ENCODE measurements around the gene CHST11.

CHST11 gene

DNA sequence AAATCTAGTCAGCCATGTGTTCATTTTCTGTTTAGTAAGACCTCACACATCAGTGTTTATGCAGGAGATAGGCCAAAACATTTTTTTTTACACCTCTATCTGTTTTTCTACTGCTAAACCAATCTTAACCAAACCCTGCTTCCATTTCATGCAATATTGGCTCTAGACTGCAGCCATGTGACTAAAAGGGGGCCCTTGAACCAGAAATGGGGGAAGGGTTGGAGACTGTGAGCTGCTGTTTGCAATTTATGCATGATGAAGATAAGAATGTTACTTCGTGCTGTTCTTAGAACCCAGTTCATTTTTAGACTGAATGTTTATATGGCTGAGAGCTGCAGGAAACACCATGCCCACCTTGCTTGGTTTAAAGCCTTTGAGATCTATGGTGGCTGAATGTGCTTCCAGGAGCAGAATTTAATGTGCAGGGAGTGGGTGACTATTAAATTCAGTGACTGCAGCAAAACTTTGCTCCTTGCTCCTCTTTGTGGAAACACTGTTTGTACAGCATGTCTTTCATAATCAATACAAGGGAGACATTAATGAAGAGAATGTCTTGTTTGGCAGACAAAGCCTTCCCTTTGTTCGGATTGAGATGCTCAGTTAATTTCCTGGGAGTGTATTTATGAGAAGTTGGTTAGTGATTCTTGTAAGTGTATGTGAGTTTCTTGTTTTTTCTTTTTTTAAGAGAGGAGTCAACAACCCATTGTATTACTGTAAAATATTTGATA lies 53.6 kb downstream of the CHST11 start:
- Histone ChIP-seq H3K79me2 (ENCODE audit: insufficient read depth, low read length) (peaks cover 100% of the 10 kb centered on the region), H2AFZ (ENCODE audit: low read depth, low read length) (no peak overlapping the region), H3K27me3 (ENCODE audit: insufficient read depth, low read length, poor library complexity) (no peaks in the 10 kb centered on the region), H3K4me1 (ENCODE audit: insufficient read depth, low read length) (peaks cover 24% of the 10 kb centered on the region), H3K9ac (ENCODE audit: low read depth, low read length) (no peak overlapping the region), H4K20me1 (ENCODE audit: insufficient read depth, low read length) (peaks cover 94% of the 10 kb centered on the region), H3K27ac (ENCODE audit: low read length) (no peak overlapping the region; the same call in 1 of the 2 replicates), H3K4me2 (ENCODE audit: insufficient read depth, low read length) (no peak overlapping the region), H3K4me3 (ENCODE audit: low read depth in 1 of 2, low read length in 2 of 2) (no peak overlapping the region), H3K36me3 (ENCODE audit: insufficient read depth, low read length) (peaks cover 57% of the 10 kb centered on the region), H3K9me3 (ENCODE audit: insufficient read depth, low read length, severe bottlenecking) (no peaks in the 10 kb centered on the region)
- TF ChIP-seq, protein P1, sequence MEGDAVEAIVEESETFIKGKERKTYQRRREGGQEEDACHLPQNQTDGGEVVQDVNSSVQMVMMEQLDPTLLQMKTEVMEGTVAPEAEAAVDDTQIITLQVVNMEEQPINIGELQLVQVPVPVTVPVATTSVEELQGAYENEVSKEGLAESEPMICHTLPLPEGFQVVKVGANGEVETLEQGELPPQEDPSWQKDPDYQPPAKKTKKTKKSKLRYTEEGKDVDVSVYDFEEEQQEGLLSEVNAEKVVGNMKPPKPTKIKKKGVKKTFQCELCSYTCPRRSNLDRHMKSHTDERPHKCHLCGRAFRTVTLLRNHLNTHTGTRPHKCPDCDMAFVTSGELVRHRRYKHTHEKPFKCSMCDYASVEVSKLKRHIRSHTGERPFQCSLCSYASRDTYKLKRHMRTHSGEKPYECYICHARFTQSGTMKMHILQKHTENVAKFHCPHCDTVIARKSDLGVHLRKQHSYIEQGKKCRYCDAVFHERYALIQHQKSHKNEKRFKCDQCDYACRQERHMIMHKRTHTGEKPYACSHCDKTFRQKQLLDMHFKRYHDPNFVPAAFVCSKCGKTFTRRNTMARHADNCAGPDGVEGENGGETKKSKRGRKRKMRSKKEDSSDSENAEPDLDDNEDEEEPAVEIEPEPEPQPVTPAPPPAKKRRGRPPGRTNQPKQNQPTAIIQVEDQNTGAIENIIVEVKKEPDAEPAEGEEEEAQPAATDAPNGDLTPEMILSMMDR (IDR thresholded peaks at IDR 0.05; ENCODE audit: borderline replicate concordance, extremely low read depth, low read length, poor library complexity, severe bottlenecking) = no peak
- no peak for TF ChIP-seq EZH2 (IDR thresholded peaks at IDR 0.05; ENCODE audit: borderline replicate concordance, low read depth, low read length, severe bottlenecking)
- ATAC-seq (ENCODE audit: insufficient read depth, low read depth) = peak; percentile 41; the same call in 2 of the 3 replicates
- no peak for DNase-seq

DNA sequence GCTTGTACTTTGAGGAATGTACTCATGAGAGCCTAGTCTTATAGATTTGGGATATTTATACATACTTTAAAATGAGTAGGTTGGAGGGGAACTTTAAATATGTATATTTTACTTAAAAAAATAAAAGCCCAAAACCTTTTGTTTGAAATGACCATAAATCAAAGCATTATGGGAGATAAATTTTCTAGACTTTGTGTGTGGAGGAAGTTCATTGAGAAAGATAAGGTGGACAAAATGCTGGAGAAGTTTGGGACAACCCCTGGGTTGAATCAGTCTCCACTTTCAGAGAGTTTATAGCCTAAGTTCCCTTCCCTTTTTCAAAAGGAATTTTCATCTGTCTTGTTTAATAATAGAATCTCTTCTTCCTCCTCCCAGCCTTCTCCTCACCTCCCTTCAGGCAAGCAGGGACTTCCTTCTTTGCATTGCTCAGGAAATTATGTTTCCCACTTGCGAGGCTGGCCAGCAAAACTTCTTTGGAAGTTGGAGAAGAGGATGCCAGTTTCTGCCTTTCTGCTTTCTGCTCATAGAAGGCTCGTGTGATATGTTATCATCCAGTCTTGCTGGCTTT lies 54.2 kb downstream of the CHST11 start:
- Histone ChIP-seq H3K4me1 (ENCODE audit: insufficient read depth, low read length) (peaks cover 28% of the 10 kb centered on the region), H3K4me2 (ENCODE audit: insufficient read depth, low read length) (no peak overlapping the region), H3K4me3 (ENCODE audit: low read depth in 1 of 2, low read length in 2 of 2) (no peak overlapping the region), H3K79me2 (ENCODE audit: insufficient read depth, low read length) (peaks cover 100% of the 10 kb centered on the region), H3K36me3 (ENCODE audit: insufficient read depth, low read length) (peaks cover 55% of the 10 kb centered on the region), H3K9me3 (ENCODE audit: insufficient read depth, low read length, severe bottlenecking) (no peaks in the 10 kb centered on the region), H3K27ac (ENCODE audit: low read length) (0 out of 2 replicates have a peak overlapping the region, but pooled peaks have one; percentile 1), H4K20me1 (ENCODE audit: insufficient read depth, low read length) (peaks cover 94% of the 10 kb centered on the region), H3K9ac (ENCODE audit: low read depth, low read length) (no peak overlapping the region), H3K27me3 (ENCODE audit: insufficient read depth, low read length, poor library complexity) (no peaks in the 10 kb centered on the region), H2AFZ (ENCODE audit: low read depth, low read length) (no peak overlapping the region)
- ATAC-seq (ENCODE audit: insufficient read depth, low read depth) (no peak), DNase-seq (no peak)
- TF ChIP-seq EZH2 (IDR thresholded peaks at IDR 0.05; ENCODE audit: borderline replicate concordance, low read depth, low read length, severe bottlenecking) = no peak
- TF ChIP-seq, protein P1 (IDR thresholded peaks at IDR 0.05; ENCODE audit: borderline replicate concordance, extremely low read depth, low read length, poor library complexity, severe bottlenecking) = no peak

- no peak overlapping the region for H3K9ac ChIP-seq (ENCODE audit: low read depth, low read length)
- no peaks in the 10 kb centered on the region for H3K9me3 ChIP-seq (ENCODE audit: insufficient read depth, low read length, severe bottlenecking)
- peaks cover 39% of the 10 kb centered on the region for H3K4me1 ChIP-seq (ENCODE audit: insufficient read depth, low read length)
- H3K27me3 ChIP-seq (ENCODE audit: insufficient read depth, low read length, poor library complexity) = no peaks in the 10 kb centered on the region
- peaks cover 27% of the 10 kb centered on the region for H3K36me3 ChIP-seq (ENCODE audit: insufficient read depth, low read length)
- peaks cover 93% of the 10 kb centered on the region for H4K20me1 ChIP-seq (ENCODE audit: insufficient read depth, low read length)
- H3K27ac ChIP-seq (ENCODE audit: low read length) = 0 out of 2 replicates have a peak overlapping the region, but pooled peaks have one; percentile 21
- no peak overlapping the region for H3K4me3 ChIP-seq (ENCODE audit: low read depth in 1 of 2, low read length in 2 of 2)
- ATAC-seq (ENCODE audit: insufficient read depth, low read depth) = no peak
- H3K4me2 ChIP-seq (ENCODE audit: insufficient read depth, low read length) = no peak overlapping the region
- H3K79me2 ChIP-seq (ENCODE audit: insufficient read depth, low read length) = peaks cover 100% of the 10 kb centered on the region
- no peak overlapping the region for H2AFZ ChIP-seq (ENCODE audit: low read depth, low read length)
- TF ChIP-seq EZH2 (IDR thresholded peaks at IDR 0.05; ENCODE audit: borderline replicate concordance, low read depth, low read length, severe bottlenecking) = no peak
- TF ChIP-seq, protein P1 (IDR thresholded peaks at IDR 0.05; ENCODE audit: borderline replicate concordance, extremely low read depth, low read length, poor library complexity, severe bottlenecking) = no peak
- DNase-seq = no peak
Observed at GRCh38 chr12:104513681-104514080, 56.9 kb downstream of the CHST11 start.

Data from DND-41 (cell line).